ENCODE data around the gene CSN3.
"Not testable (repeated sequence)": the region's sequence is repeated elsewhere in the genome, so short reads cannot be mapped to it uniquely, and the experiment has no call there.

CSN3 gene, protein sequence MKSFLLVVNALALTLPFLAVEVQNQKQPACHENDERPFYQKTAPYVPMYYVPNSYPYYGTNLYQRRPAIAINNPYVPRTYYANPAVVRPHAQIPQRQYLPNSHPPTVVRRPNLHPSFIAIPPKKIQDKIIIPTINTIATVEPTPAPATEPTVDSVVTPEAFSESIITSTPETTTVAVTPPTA

GRCh38 chr4:70242297-70242696, at the start of gene CSN3:
Gene CSN3 (plus strand): TSS chr4:70242597. CDS start chr4:70244820, 2,223 bp downstream.
- not testable (repeated sequence) for H3K9me3 ChIP-seq (ENCODE audit: control insufficient read depth, insufficient read depth, low read length)

DNA sequence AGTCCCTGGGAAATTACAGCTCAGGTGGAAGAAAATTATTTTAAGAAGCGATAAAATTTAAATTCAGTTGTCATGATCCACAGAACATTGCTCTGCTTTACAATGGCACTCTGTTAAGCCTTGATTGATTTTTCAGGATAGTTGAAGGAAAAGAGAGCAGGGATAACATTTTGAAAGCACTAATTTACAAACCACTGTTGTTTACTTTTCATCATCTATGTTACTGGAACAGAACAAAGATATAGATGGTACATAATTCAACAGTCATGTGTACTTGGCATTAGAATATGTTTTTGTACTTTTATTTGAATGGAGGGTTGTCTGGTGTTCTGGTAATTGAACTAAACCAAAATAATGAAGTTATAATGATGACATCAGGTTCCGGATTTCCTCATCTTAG, 49.5 kb upstream of the CSN3 start:
- Histone ChIP-seq H3K9ac (ENCODE audit: low read depth, low read length) (no peak overlapping the region), H3K9me3 (ENCODE audit: control insufficient read depth, insufficient read depth, low read length) (no peaks in the 10 kb centered on the region), H3K4me1 (ENCODE audit: insufficient read depth, low read length) (no peaks in the 10 kb centered on the region), H3K36me3 (ENCODE audit: insufficient read depth, low read length) (no peaks in the 10 kb centered on the region)

More at GRCh38 chr4:70242297-70242696, at the start of gene CSN3:
- not testable (repeated sequence) for H3K4me1 ChIP-seq (ENCODE audit: insufficient read depth, low read length); H3K36me3 ChIP-seq (ENCODE audit: insufficient read depth, low read length); H3K9ac ChIP-seq (ENCODE audit: low read depth, low read length)

- no peaks in the 10 kb centered on the region for H3K4me1 ChIP-seq (ENCODE audit: insufficient read depth, low read length)
- H3K9ac ChIP-seq (ENCODE audit: low read depth, low read length): no peak within 1 kb of the TSS
- H3K9me3 ChIP-seq (ENCODE audit: control insufficient read depth, insufficient read depth, low read length): no peaks in the 10 kb centered on the region
- H3K36me3 ChIP-seq (ENCODE audit: insufficient read depth, low read length): no peaks in the 10 kb centered on the region
These were observed 47.0 kb upstream of the CSN3 start, which contains the start of gene ODAM for GRCh38 chr4:70195425-70195824. Gene ODAM (plus strand): TSS chr4:70195725. CDS start chr4:70196544, 819 bp downstream.

- Histone ChIP-seq H3K4me1 (ENCODE audit: insufficient read depth, low read length) (no peaks in the 10 kb centered on the region), H3K9me3 (ENCODE audit: control insufficient read depth, insufficient read depth, low read length) (no peaks in the 10 kb centered on the region), H3K9ac (ENCODE audit: low read depth, low read length) (no peak overlapping the region)
These were observed 45.5 kb upstream of the CSN3 start for GRCh38 chr4:70196857-70197256.

GRCh38 chr4:70197842-70198241, 44.6 kb upstream of the CSN3 start:
- no peaks in the 10 kb centered on the region for H3K9me3 ChIP-seq (ENCODE audit: control insufficient read depth, insufficient read depth, low read length)
- H3K4me1 ChIP-seq (ENCODE audit: insufficient read depth, low read length): no peaks in the 10 kb centered on the region
- no peak overlapping the region for H3K9ac ChIP-seq (ENCODE audit: low read depth, low read length)
- H3K36me3 ChIP-seq (ENCODE audit: insufficient read depth, low read length): no peaks in the 10 kb centered on the region

More at GRCh38 chr4:70196857-70197256, 45.5 kb upstream of the CSN3 start:
- H3K36me3 ChIP-seq (ENCODE audit: insufficient read depth, low read length): no peaks in the 10 kb centered on the region

GRCh38 chr4:70203601-70204000, 38.8 kb upstream of the CSN3 start:
- Histone ChIP-seq H3K9me3 (ENCODE audit: control insufficient read depth, insufficient read depth, low read length) (no peaks in the 10 kb centered on the region), H3K9ac (ENCODE audit: low read depth, low read length) (no peak overlapping the region), H3K36me3 (ENCODE audit: insufficient read depth, low read length) (no peaks in the 10 kb centered on the region), H3K4me1 (ENCODE audit: insufficient read depth, low read length) (no peaks in the 10 kb centered on the region)

- H3K36me3 ChIP-seq (ENCODE audit: insufficient read depth, low read length); H3K9ac ChIP-seq (ENCODE audit: low read depth, low read length); H3K4me1 ChIP-seq (ENCODE audit: insufficient read depth, low read length); H3K9me3 ChIP-seq (ENCODE audit: control insufficient read depth, insufficient read depth, low read length): not testable (repeated sequence)
These were observed 29.6 kb upstream of the CSN3 start for GRCh38 chr4:70212752-70213151.

DNA sequence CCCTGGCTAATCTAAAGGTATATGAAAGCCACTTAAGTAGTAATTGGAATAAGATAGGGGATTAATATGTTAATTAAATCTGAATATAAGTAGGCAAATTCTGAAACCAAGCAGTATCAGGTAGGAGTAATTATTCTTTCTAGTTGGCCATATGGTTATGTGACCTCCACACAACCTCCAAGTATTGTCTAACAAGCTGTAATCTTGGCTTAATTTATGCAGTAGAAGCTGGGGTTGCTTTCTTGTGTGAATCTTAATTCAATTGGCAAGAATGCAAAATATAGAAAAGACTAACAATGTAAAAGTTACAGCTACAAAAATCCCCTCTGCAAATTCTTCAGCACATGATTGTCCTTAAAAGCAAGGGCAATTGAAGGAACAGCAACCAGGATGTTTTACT, 26.3 kb upstream of the CSN3 start:
- H3K36me3 ChIP-seq (ENCODE audit: insufficient read depth, low read length); H3K9ac ChIP-seq (ENCODE audit: low read depth, low read length); H3K4me1 ChIP-seq (ENCODE audit: insufficient read depth, low read length); H3K9me3 ChIP-seq (ENCODE audit: control insufficient read depth, insufficient read depth, low read length): not testable (repeated sequence)

- H3K36me3 ChIP-seq (ENCODE audit: insufficient read depth, low read length); H3K4me1 ChIP-seq (ENCODE audit: insufficient read depth, low read length); H3K9ac ChIP-seq (ENCODE audit: low read depth, low read length); H3K9me3 ChIP-seq (ENCODE audit: control insufficient read depth, insufficient read depth, low read length): not testable (repeated sequence)
These were observed 25.8 kb upstream of the CSN3 start for GRCh38 chr4:70216550-70216949.

- not testable (repeated sequence) for H3K9ac ChIP-seq (ENCODE audit: low read depth, low read length); H3K36me3 ChIP-seq (ENCODE audit: insufficient read depth, low read length); H3K9me3 ChIP-seq (ENCODE audit: control insufficient read depth, insufficient read depth, low read length); H3K4me1 ChIP-seq (ENCODE audit: insufficient read depth, low read length)
These were observed 21.0 kb upstream of the CSN3 start for GRCh38 chr4:70221389-70221788.

DNA sequence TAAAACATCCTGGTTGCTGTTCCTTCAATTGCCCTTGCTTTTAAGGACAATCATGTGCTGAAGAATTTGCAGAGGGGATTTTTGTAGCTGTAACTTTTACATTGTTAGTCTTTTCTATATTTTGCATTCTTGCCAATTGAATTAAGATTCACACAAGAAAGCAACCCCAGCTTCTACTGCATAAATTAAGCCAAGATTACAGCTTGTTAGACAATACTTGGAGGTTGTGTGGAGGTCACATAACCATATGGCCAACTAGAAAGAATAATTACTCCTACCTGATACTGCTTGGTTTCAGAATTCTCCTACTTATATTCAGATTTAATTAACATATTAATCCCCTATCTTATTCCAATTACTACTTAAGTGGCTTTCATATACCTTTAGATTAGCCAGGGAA, 20.6 kb upstream of the CSN3 start:
- not testable (repeated sequence) for H3K9ac ChIP-seq (ENCODE audit: low read depth, low read length); H3K4me1 ChIP-seq (ENCODE audit: insufficient read depth, low read length); H3K9me3 ChIP-seq (ENCODE audit: control insufficient read depth, insufficient read depth, low read length); H3K36me3 ChIP-seq (ENCODE audit: insufficient read depth, low read length)

DNA sequence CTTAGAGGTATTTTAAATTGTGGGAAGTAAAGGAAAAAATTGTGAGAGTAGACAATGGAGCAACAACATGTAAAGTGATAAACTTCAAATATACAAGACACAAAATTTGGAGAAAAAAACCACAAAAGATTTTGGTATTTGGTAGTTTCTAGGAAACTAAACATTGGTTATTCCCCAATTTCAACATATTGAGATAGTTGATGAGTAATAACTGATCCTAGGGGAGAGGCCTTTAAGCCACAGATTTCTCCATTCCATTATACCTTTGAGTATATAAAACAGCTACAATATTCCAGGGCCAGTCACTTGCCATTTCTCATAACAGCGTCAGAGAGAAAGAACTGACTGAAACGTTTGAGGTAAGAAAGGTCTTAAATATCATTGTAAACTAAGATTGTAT, 16.6 kb upstream of the CSN3 start, which contains the start of gene FDCSP:
Gene FDCSP, plus strand, starts transcription at position 301 of the 400 bp plus-strand sequence. CDS start 5,071 bp downstream, outside the sequence.
- H3K9me3 ChIP-seq (ENCODE audit: control insufficient read depth, insufficient read depth, low read length): no peaks in the 10 kb centered on the region
- no peaks in the 10 kb centered on the region for H3K4me1 ChIP-seq (ENCODE audit: insufficient read depth, low read length)
- no peaks in the 10 kb centered on the region for H3K36me3 ChIP-seq (ENCODE audit: insufficient read depth, low read length)
- H3K9ac ChIP-seq (ENCODE audit: low read depth, low read length): no peak within 1 kb of the TSS

DNA sequence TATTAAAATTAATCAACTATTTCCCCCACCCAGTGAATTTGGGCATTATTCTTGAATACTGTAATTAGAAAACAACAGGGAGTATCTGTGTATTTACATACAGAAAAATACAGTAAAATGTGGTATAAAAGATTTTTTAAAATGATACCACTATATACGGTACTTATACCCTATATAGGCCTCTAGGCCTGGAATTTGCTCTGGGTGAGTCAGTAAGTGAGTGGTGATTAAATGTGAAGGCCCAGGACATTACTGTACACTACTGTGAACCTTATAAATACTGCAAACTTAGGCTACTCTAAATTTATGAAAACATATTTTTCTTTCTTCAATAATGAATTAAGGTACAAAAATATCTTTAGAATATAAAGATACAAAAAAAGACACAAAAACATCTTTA, 6.3 kb upstream of the CSN3 start:
- Histone ChIP-seq H3K4me1 (ENCODE audit: insufficient read depth, low read length) (no peaks in the 10 kb centered on the region), H3K9ac (ENCODE audit: low read depth, low read length) (no peak overlapping the region), H3K36me3 (ENCODE audit: insufficient read depth, low read length) (no peaks in the 10 kb centered on the region), H3K9me3 (ENCODE audit: control insufficient read depth, insufficient read depth, low read length) (no peaks in the 10 kb centered on the region)

GRCh38 chr4:70239131-70239883, 3.1 kb upstream of the CSN3 start:
- Histone ChIP-seq H3K9ac (ENCODE audit: low read depth, low read length) (no peak overlapping the region), H3K4me1 (ENCODE audit: insufficient read depth, low read length) (no peaks in the 10 kb centered on the region), H3K36me3 (ENCODE audit: insufficient read depth, low read length) (no peaks in the 10 kb centered on the region), H3K9me3 (ENCODE audit: control insufficient read depth, insufficient read depth, low read length) (no peaks in the 10 kb centered on the region)

DNA sequence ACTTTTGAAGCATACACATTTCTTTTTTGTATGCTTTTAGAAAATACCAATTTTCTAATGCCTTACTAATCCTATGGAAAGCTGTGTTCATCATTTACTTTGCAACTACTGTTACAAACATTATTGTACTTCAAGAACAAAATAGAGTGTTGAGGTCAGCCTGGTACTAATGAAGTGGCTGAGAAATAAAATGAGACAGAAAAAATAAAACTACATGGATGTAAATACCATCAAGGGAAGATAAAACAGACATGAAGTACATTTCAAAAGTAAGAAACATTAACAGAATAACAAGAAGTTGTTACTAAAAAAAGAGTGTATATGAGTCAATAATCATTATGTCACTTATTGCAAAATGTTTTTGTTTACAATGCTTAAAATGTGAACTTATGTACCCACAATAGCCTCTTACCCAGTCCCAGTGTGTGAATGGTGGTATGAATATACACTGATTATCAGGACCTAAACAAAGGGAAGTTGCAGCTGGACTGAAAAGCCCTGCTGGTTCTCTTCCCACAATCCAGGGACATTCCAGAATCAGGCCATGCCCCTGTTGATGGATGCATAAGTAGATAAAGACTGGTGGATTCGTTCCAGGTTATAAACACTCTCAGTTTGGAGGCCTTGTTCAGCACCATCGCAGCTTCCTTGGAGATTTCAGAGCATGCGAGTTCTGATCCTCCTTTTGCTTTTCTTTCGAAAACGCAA, 2.4 kb upstream of the CSN3 start:
- H3K9ac ChIP-seq (ENCODE audit: low read depth, low read length): no peak overlapping the region
- H3K36me3 ChIP-seq (ENCODE audit: insufficient read depth, low read length): no peaks in the 10 kb centered on the region
- H3K4me1 ChIP-seq (ENCODE audit: insufficient read depth, low read length): no peaks in the 10 kb centered on the region
- no peaks in the 10 kb centered on the region for H3K9me3 ChIP-seq (ENCODE audit: control insufficient read depth, insufficient read depth, low read length)
